Measurements from ENCODE around the gene TMED8.
A peak's percentile ranks its signal among the peaks of the same experiment; 100 is the strongest.

The TMED8 gene

DNA sequence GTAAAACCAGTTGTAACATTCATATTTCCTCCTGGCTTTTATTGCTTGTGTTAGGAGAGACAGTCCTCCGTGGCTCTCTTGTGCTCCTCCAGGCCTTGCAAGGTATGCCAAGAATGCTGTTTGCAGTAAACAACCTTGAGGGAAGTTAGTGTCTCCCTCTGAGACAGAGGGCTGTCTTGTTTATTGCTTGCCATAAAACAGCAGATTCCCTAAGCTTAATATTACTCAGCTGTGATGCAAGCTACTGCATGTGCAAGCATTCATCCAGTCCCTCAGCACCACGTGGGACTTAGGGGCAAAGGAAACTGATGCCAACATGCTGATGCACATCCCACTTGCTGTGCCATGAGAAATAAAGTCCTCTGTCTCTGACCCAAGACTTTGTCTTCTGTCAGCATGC is 62.9 kb downstream of the TMED8 start:
- peaks cover 23% of the 10 kb centered on the region for H3K4me1 ChIP-seq (ENCODE audit: control insufficient read depth, insufficient read depth, low read length)
- no peak overlapping the region for H3K27ac ChIP-seq (ENCODE audit: extremely low read depth, low read depth, low read length)
- CTCF ChIA-PET: interaction anchor here (0.9 to 6.8 kb wide), 5 partner anchors 10 to 438 kb away, joined by 5 to 293 read pairs (median 6); no protein-coding TSS in a partner anchor
- H3K36me3 ChIP-seq (ENCODE audit: control insufficient read depth in 2 of 2, insufficient read depth in 1 of 2, low read length in 2 of 2): no peaks in the 10 kb centered on the region
- TF ChIP-seq SP7 (tag by site-specific recombination; IDR thresholded peaks at IDR 0.05): no peak
- TF ChIP-seq KLF16 (tag by site-specific recombination; IDR thresholded peaks at IDR 0.05): no peak
- no peak for TF ChIP-seq ZNF76 (tag by site-specific recombination; IDR thresholded peaks at IDR 0.05; ENCODE audit: borderline replicate concordance, low read depth)
- no peak for TF ChIP-seq ZNF664 (tag by site-specific recombination; IDR thresholded peaks at IDR 0.05)
- no peak for TF ChIP-seq ZNF501 (tag by site-specific recombination; IDR thresholded peaks at IDR 0.05)
- TF ChIP-seq, protein P1, sequence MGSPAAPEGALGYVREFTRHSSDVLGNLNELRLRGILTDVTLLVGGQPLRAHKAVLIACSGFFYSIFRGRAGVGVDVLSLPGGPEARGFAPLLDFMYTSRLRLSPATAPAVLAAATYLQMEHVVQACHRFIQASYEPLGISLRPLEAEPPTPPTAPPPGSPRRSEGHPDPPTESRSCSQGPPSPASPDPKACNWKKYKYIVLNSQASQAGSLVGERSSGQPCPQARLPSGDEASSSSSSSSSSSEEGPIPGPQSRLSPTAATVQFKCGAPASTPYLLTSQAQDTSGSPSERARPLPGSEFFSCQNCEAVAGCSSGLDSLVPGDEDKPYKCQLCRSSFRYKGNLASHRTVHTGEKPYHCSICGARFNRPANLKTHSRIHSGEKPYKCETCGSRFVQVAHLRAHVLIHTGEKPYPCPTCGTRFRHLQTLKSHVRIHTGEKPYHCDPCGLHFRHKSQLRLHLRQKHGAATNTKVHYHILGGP (tag by site-specific recombination; IDR thresholded peaks at IDR 0.05): no peak
- TF ChIP-seq ZNF610 (tag by site-specific recombination; IDR thresholded peaks at IDR 0.05; ENCODE audit: borderline replicate concordance): no peak
- TF ChIP-seq GLIS1 (tag by site-specific recombination; IDR thresholded peaks at IDR 0.05): peak; percentile 14; the same call in 1 of the 2 replicates
- no peak for TF ChIP-seq ZNF555 (tag by site-specific recombination; conservative IDR thresholded peaks at IDR 0.05)
- TF ChIP-seq ZNF530 (tag by site-specific recombination; IDR thresholded peaks at IDR 0.05; ENCODE audit: low read depth): no peak
- no peak for TF ChIP-seq ZNF768 (tag by site-specific recombination; IDR thresholded peaks at IDR 0.05)
- TF ChIP-seq, protein P2, sequence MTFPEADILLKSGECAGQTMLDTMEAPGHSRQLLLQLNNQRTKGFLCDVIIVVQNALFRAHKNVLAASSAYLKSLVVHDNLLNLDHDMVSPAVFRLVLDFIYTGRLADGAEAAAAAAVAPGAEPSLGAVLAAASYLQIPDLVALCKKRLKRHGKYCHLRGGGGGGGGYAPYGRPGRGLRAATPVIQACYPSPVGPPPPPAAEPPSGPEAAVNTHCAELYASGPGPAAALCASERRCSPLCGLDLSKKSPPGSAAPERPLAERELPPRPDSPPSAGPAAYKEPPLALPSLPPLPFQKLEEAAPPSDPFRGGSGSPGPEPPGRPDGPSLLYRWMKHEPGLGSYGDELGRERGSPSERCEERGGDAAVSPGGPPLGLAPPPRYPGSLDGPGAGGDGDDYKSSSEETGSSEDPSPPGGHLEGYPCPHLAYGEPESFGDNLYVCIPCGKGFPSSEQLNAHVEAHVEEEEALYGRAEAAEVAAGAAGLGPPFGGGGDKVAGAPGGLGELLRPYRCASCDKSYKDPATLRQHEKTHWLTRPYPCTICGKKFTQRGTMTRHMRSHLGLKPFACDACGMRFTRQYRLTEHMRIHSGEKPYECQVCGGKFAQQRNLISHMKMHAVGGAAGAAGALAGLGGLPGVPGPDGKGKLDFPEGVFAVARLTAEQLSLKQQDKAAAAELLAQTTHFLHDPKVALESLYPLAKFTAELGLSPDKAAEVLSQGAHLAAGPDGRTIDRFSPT (tag by site-specific recombination; IDR thresholded peaks at IDR 0.05): no peak
- TF ChIP-seq ZNF211 (tag by site-specific recombination; IDR thresholded peaks at IDR 0.05; ENCODE audit: low read depth): no peak
- TF ChIP-seq SALL2 (tag by site-specific recombination; IDR thresholded peaks at IDR 0.05; ENCODE audit: borderline replicate concordance): no peak
- no peak for TF ChIP-seq ZNF529 (tag by site-specific recombination; IDR thresholded peaks at IDR 0.05; ENCODE audit: insufficient replicate concordance)
- TF ChIP-seq, protein P3, sequence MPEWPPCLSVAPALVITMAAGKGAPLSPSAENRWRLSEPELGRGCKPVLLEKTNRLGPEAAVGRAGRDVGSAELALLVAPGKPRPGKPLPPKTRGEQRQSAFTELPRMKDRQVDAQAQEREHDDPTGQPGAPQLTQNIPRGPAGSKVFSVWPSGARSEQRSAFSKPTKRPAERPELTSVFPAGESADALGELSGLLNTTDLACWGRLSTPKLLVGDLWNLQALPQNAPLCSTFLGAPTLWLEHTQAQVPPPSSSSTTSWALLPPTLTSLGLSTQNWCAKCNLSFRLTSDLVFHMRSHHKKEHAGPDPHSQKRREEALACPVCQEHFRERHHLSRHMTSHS (tag by site-specific recombination; IDR thresholded peaks at IDR 0.05): no peak
- TF ChIP-seq ZEB2 (tag by site-specific recombination; IDR thresholded peaks at IDR 0.05): peak; percentile 19; the same call in 1 of the 2 replicates
- no peak for TF ChIP-seq ZFP41 (tag by site-specific recombination; IDR thresholded peaks at IDR 0.05; ENCODE audit: borderline replicate concordance)
- TF ChIP-seq ZNF140 (tag by site-specific recombination; IDR thresholded peaks at IDR 0.05): no peak
- TF ChIP-seq, protein P4, sequence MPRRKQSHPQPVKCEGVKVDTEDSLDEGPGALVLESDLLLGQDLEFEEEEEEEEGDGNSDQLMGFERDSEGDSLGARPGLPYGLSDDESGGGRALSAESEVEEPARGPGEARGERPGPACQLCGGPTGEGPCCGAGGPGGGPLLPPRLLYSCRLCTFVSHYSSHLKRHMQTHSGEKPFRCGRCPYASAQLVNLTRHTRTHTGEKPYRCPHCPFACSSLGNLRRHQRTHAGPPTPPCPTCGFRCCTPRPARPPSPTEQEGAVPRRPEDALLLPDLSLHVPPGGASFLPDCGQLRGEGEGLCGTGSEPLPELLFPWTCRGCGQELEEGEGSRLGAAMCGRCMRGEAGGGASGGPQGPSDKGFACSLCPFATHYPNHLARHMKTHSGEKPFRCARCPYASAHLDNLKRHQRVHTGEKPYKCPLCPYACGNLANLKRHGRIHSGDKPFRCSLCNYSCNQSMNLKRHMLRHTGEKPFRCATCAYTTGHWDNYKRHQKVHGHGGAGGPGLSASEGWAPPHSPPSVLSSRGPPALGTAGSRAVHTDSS (tag by site-specific recombination; IDR thresholded peaks at IDR 0.05): no peak
- TF ChIP-seq ZNF239 (tag by site-specific recombination; IDR thresholded peaks at IDR 0.05): no peak
- no peak for TF ChIP-seq ZNF677 (tag by site-specific recombination; IDR thresholded peaks at IDR 0.05)
- no peak for TF ChIP-seq ZNF701 (tag by site-specific recombination; IDR thresholded peaks at IDR 0.05)
- peak; percentile 57; the same call in 1 of the 2 replicates for TF ChIP-seq ZBTB48 (tag by site-specific recombination; IDR thresholded peaks at IDR 0.05)
- TF ChIP-seq, protein P5, sequence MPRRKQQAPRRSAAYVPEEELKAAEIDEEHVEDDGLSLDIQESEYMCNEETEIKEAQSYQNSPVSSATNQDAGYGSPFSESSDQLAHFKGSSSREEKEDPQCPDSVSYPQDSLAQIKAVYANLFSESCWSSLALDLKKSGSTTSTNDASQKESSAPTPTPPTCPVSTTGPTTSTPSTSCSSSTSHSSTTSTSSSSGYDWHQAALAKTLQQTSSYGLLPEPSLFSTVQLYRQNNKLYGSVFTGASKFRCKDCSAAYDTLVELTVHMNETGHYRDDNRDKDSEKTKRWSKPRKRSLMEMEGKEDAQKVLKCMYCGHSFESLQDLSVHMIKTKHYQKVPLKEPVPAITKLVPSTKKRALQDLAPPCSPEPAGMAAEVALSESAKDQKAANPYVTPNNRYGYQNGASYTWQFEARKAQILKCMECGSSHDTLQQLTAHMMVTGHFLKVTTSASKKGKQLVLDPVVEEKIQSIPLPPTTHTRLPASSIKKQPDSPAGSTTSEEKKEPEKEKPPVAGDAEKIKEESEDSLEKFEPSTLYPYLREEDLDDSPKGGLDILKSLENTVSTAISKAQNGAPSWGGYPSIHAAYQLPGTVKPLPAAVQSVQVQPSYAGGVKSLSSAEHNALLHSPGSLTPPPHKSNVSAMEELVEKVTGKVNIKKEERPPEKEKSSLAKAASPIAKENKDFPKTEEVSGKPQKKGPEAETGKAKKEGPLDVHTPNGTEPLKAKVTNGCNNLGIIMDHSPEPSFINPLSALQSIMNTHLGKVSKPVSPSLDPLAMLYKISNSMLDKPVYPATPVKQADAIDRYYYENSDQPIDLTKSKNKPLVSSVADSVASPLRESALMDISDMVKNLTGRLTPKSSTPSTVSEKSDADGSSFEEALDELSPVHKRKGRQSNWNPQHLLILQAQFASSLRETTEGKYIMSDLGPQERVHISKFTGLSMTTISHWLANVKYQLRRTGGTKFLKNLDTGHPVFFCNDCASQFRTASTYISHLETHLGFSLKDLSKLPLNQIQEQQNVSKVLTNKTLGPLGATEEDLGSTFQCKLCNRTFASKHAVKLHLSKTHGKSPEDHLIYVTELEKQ (tag by site-specific recombination; IDR thresholded peaks at IDR 0.05; ENCODE audit: borderline replicate concordance): no peak
- no peak overlapping the region for H3K4me3 ChIP-seq (ENCODE audit: low read depth, low read length)
- POLR2A ChIA-PET: interaction anchor here (1.0 kb wide), 1 partner anchor 10 kb away, joined by 7 read pairs; no protein-coding TSS in a partner anchor
- no peaks in the 10 kb centered on the region for H3K9me3 ChIP-seq (ENCODE audit: control insufficient read depth, insufficient read depth, low read depth, low read length)
